Adrenal gland (tissue), 12 donors: Measurements from ENCODE around the gene LAMC3. TPM values are rescaled to one million over a fixed set of nuclear protein-coding genes. Genes with fewer than 3 reads are reported as not detected.
"Not testable (repeated sequence)": the region's sequence is repeated elsewhere in the genome, so short reads cannot be mapped to it uniquely, and the experiment has no call there.

Experiments used
- DNase-seq, 7 donors: peaks; one replicate each; pipeline ENCODE4 v3.0.0-alpha.2; 2019 to 2020
- H3K27ac ChIP-seq, 5 donors: fragments of 200-600 bp; sonication (generic) in 4 of 5; 1 replicate in 3 of 5; 2 replicates in 2 of 5; pipeline versions ENCODE4 v1.5.1 to v1.8.0; 2016 to 2020; ENCODE audit warnings: mild to moderate bottlenecking in 1 of 5
- H3K27me3 ChIP-seq: fragments of 200-600 bp; 2 replicates; pipeline ENCODE4 v1.8.0; 2021
- H3K36me3 ChIP-seq, 2 donors: fragments of 200-600 bp; replicated peaks in 1 of 2; 1 replicate in 1 of 2; 2 replicates in 1 of 2; pipeline versions ENCODE4 v1.5.1 to v1.8.0; 2018 to 2022
- H3K4me1 ChIP-seq, 2 donors: fragments of 200-600 bp; replicated peaks in 1 of 2; 1 replicate in 1 of 2; 2 replicates in 1 of 2; pipeline versions ENCODE4 v1.5.1 to v1.8.0; 2018 to 2021
- H3K4me3 ChIP-seq, 4 donors: fragments of 200-600 bp; sonication (generic) in 3 of 4; one replicate each; pipeline ENCODE4 v1.5.1; 2016 to 2018
- H3K9me3 ChIP-seq, 3 donors: fragments of 200-600 bp; sonication (generic) in 1 of 3; replicated peaks in 1 of 3; 1 replicate in 2 of 3; 2 replicates in 1 of 3; pipeline versions ENCODE4 v1.5.1 to v1.8.0; 2016 to 2021
- POLR2A ChIP-seq, 2 donors: fragments of 450-650 bp; IDR thresholded peaks; one replicate each; pipeline ENCODE4 v1.6.1; 2017; ENCODE audit warnings: antibody characterized with exemption in 2 of 2, mild to moderate bottlenecking in 2 of 2, moderate library complexity in 1 of 2
- WGBS, 4 donors: extraction: QIAGEN DNeasy Blood & Tissue Kit in 2 of 4; methylation state at CpG; one replicate each; pipeline versions ENCODE4 v1.1.5 to v1.1.7; 2013 to 2017; 5-methylcytosine and 5-hydroxymethylcytosine counted together
- intact Hi-C, 2 donors: fragments of 100-400 bp; cut with DNase I; formaldehyde crosslinking; loops; one replicate each; pipeline versions ENCODE4 v1.14.1 to v1.15.0; 2022 to 2023
- polyA plus RNA-seq, 3 donors: library from polyadenylated mRNA; stranded (reverse); fragments of 200-250 nt in 2 of 3; fragments of 350-450 nt in 1 of 3; fragmentation: Illumina TruSeq in 1 of 3; extraction: RNeasy Lipid Tissue Mini Kit (QIAGEN cat#74804) in 1 of 3; gene quantifications; one replicate each; pipeline ENCODE4 v1.2.3, GENCODE V29; 2013 to 2014
- total RNA-seq, 9 donors: library from RNA; depleted of rRNA in 4 of 9; stranded (reverse); fragments of >200 nt in 4 of 9; fragments of 120-200 nt in 1 of 9; fragmentation: NEBNext Ultra II Directional in 1 of 9; extraction: Animal tissue kit (Norgen Biotek cat#: 25700) in 1 of 9; gene quantifications; one replicate each; pipeline versions ENCODE4 v1.1.0 to v1.2.4, GENCODE V29; 2013 to 2023
- TF ChIP-seq, protein P1 (sequence below), 6 experiments: fragments of 450-650 bp in 4 of 6; fragments of 200-600 bp in 2 of 6; sonication (generic) in 1 of 6; IDR thresholded peaks; 1 replicate in 5 of 6; 2 replicates in 1 of 6; pipeline versions ENCODE4 v1.5.1 to v1.8.0; 2016 to 2021; ENCODE audit warnings: antibody characterized with exemption in 6 of 6, mild to moderate bottlenecking in 2 of 6, moderate library complexity in 1 of 6
- donor health status: healthy with polysubstance abuse.
- donor health status: Bipolar disorder and iron deficiency.
- donor health status: DM: yes; HTN: yes; CAD: no.
- donor health status: DM: no; HTN: no; CAD: no.
- donor health status: DM: no; HTN: no; CAD: no.
- donor health status: DM: yes; HTN: yes; CAD: no.

Gene LAMC3
- total and polyA plus RNA-seq, 12 donors, result 3.3 to 125 (median 49.7) TPM

- Histone ChIP-seq H3K36me3 (no peaks in the 10 kb centered on the region), H3K27me3 (no peaks in the 10 kb centered on the region), H3K4me1 (no peaks in the 10 kb centered on the region), H3K4me3 (no peak overlapping the region), H3K27ac (no peak overlapping the region), H3K9me3 (no peaks in the 10 kb centered on the region)
- intact Hi-C loops, result no loop called here
- 78 to 91% (median 88%) methylated on average over 5 to 7 of the region's 7 CpGs for WGBS, 4 donors
- no peak for TF ChIP-seq POLR2A (IDR thresholded peaks at IDR 0.05)
- TF ChIP-seq, protein P1, sequence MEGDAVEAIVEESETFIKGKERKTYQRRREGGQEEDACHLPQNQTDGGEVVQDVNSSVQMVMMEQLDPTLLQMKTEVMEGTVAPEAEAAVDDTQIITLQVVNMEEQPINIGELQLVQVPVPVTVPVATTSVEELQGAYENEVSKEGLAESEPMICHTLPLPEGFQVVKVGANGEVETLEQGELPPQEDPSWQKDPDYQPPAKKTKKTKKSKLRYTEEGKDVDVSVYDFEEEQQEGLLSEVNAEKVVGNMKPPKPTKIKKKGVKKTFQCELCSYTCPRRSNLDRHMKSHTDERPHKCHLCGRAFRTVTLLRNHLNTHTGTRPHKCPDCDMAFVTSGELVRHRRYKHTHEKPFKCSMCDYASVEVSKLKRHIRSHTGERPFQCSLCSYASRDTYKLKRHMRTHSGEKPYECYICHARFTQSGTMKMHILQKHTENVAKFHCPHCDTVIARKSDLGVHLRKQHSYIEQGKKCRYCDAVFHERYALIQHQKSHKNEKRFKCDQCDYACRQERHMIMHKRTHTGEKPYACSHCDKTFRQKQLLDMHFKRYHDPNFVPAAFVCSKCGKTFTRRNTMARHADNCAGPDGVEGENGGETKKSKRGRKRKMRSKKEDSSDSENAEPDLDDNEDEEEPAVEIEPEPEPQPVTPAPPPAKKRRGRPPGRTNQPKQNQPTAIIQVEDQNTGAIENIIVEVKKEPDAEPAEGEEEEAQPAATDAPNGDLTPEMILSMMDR (IDR thresholded peaks at IDR 0.05), result no peak
- DNase-seq, result no peak
Measured at GRCh38 chr9:131031642-131032005, 22.6 kb downstream of the LAMC3 start.

- no peaks in the 10 kb centered on the region for H3K36me3 ChIP-seq
- H3K4me1 ChIP-seq, result no peaks in the 10 kb centered on the region
- H3K27me3 ChIP-seq, result no peaks in the 10 kb centered on the region
- no peak for DNase-seq
- H3K4me3 ChIP-seq, result no peak overlapping the region
- TF ChIP-seq POLR2A (IDR thresholded peaks at IDR 0.05), result no peak
- TF ChIP-seq, protein P1 (IDR thresholded peaks at IDR 0.05), result no peak
- H3K9me3 ChIP-seq, result no peaks in the 10 kb centered on the region
- intact Hi-C loops, result no loop called here
- 92 to 98% (median 95%) methylated on average over 12 of the region's 12 CpGs for WGBS, 4 donors
- H3K27ac ChIP-seq, result no peak overlapping the region
Measured at GRCh38 chr9:131032384-131032783, 23.4 kb downstream of the LAMC3 start.

- 84 to 88% (median 86%) methylated on average over 25 to 27 of the region's 27 CpGs for WGBS, 4 donors
- DNase-seq, result no peak
- Histone ChIP-seq H3K4me3 (no peak overlapping the region), H3K27ac (no peak overlapping the region), H3K9me3 (no peaks in the 10 kb centered on the region), H3K36me3 (no peaks in the 10 kb centered on the region), H3K27me3 (no peaks in the 10 kb centered on the region), H3K4me1 (peaks cover 0 to 5% of the 10 kb centered on the region in 2 donors)
- intact Hi-C loops, result no loop called here
- TF ChIP-seq POLR2A (IDR thresholded peaks at IDR 0.05), result no peak
- TF ChIP-seq, protein P1 (IDR thresholded peaks at IDR 0.05), result no peak
Measured at GRCh38 chr9:131033269-131034224, 24.6 kb downstream of the LAMC3 start.

- H3K27me3 ChIP-seq, result no peaks in the 10 kb centered on the region
- no peak overlapping the region for H3K27ac ChIP-seq
- 78 to 98% (median 96%) methylated on average over 8 to 14 of the region's 14 CpGs for WGBS, 4 donors
- H3K36me3 ChIP-seq, result no peaks in the 10 kb centered on the region
- no peak overlapping the region for H3K4me3 ChIP-seq
- intact Hi-C loops, result no loop called here
- no peak for DNase-seq
- peaks cover 0 to 5% of the 10 kb centered on the region in 2 donors for H3K4me1 ChIP-seq
- TF ChIP-seq, protein P1 (IDR thresholded peaks at IDR 0.05), result no peak
- TF ChIP-seq POLR2A (IDR thresholded peaks at IDR 0.05), result no peak
- no peaks in the 10 kb centered on the region for H3K9me3 ChIP-seq
Measured at GRCh38 chr9:131034268-131034667, 25.3 kb downstream of the LAMC3 start.

DNA sequence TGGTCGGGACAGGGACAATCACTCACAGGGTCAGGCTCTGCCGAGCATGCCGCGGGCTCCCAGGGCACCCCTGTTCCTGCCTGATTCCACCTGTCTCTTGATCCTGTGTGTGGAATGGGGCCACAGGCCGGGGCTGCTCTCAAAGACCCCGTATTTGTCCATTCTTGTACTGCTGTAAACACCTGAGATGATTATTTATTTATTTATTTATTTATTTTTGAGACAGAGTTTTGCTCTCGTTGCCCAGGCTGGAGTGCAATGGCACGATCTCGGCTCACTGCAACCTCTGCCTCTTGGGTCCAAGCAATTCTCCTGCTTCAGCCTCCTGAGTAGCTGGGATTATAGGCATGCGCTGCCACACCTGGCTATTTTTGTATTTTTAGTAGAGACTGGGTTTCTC is 25.8 kb downstream of the LAMC3 start:
- 92 to 97% (median 93%) methylated on average over 9 to 10 of the region's 10 CpGs for WGBS, 4 donors

More for the DNA sequence above, 25.8 kb downstream of the LAMC3 start:
- H3K36me3 ChIP-seq, intact Hi-C loops, H3K4me3 ChIP-seq, DNase-seq, H3K4me1 ChIP-seq, H3K27ac ChIP-seq, H3K27me3 ChIP-seq, H3K9me3 ChIP-seq: not testable (repeated sequence)
